Neural cell (in vitro differentiated cells): ENCODE results near the gene ERVH48-1. TPM values are rescaled to one million over a fixed set of nuclear protein-coding genes. Genes with fewer than 3 reads are reported as not detected.
A peak's percentile ranks its signal among the peaks of the same experiment; 100 is the strongest.

ENCODE experiments used
- H2AFZ ChIP-seq: fragments of 200-600, 300-800 bp; sonication (generic), shearing (Covaris generic); 2 replicates; pipeline ENCODE4 v1.6.0; 2014; ENCODE audit warnings: low read depth, mild to moderate bottlenecking, antibody characterized with exemption, low read length, moderate library complexity
- H3F3A ChIP-seq: fragments of 200-600 bp; shearing (Covaris generic); 2 replicates; pipeline ENCODE4 v1.6.1; 2016; ENCODE audit warnings: mild to moderate bottlenecking, moderate library complexity, mixed read lengths, antibody characterized with exemption, low read length; ENCODE audit not compliant: insufficient read depth, poor library complexity, severe bottlenecking
- H3K27ac ChIP-seq: fragments of 200-600, 300-800 bp; sonication (generic), shearing (Covaris generic); 2 replicates; pipeline ENCODE4 v1.5.1; 2014; ENCODE audit warnings: mild to moderate bottlenecking, low read length, moderate library complexity
- H3K27me3 ChIP-seq: fragments of 300-800, 200-600 bp; sonication (generic), shearing (Covaris generic); 2 replicates; pipeline ENCODE4 v1.6.0; 2014; ENCODE audit warnings: mild to moderate bottlenecking, low read depth, low read length, moderate library complexity; ENCODE audit not compliant: insufficient read depth
- H3K36me3 ChIP-seq: fragments of 300-800, 200-600 bp; sonication (generic), shearing (Covaris generic); 2 replicates; pipeline ENCODE4 v1.5.1; 2014; ENCODE audit warnings: mild to moderate bottlenecking, antibody characterized with exemption, low read length, moderate library complexity; ENCODE audit not compliant: insufficient read depth
- H3K4me2 ChIP-seq: fragments of 300-800, 200-600 bp; sonication (generic), shearing (Covaris generic); 2 replicates; pipeline ENCODE4 v1.6.0; 2014; ENCODE audit warnings: mild to moderate bottlenecking, low read length
- H3K4me3 ChIP-seq: fragments of 300-800, 200-600 bp; sonication (generic), shearing (Covaris generic); 2 replicates; pipeline ENCODE4 v1.5.1; 2014; ENCODE audit warnings: mild to moderate bottlenecking, low read length, moderate library complexity
- H3K79me2 ChIP-seq: fragments of 200-600 bp; shearing (Covaris generic); replicated peaks from 2 replicates; pipeline ENCODE4 v1.6.0; 2014; ENCODE audit warnings: mild to moderate bottlenecking, low read length, moderate library complexity; ENCODE audit not compliant: insufficient read depth
- H3K9ac ChIP-seq: fragments of 300-800, 200-600 bp; sonication (generic), shearing (Covaris generic); 2 replicates; pipeline ENCODE4 v1.6.1; 2016; ENCODE audit warnings: mild to moderate bottlenecking, low read length, mixed read lengths
- H3K9me2 ChIP-seq: fragments of 200-600 bp; shearing (Covaris generic); 2 replicates; pipeline ENCODE4 v1.6.1; 2016; ENCODE audit warnings: mild to moderate bottlenecking, low read length, mixed read lengths; ENCODE audit not compliant: insufficient read depth
- H3K9me3 ChIP-seq: fragments of 200-600, 300-800 bp; sonication (generic), shearing (Covaris generic); 2 replicates; pipeline ENCODE4 v1.6.1; 2016; ENCODE audit warnings: mild to moderate bottlenecking, mixed run types, low read length, moderate library complexity, mixed read lengths
- H4K20me1 ChIP-seq: fragments of 200-600 bp; shearing (Covaris generic); 2 replicates; pipeline ENCODE4 v1.6.1; 2016; ENCODE audit warnings: mild to moderate bottlenecking, mixed run types; ENCODE audit not compliant: insufficient read depth
- CTCF ChIP-seq: fragments of 450-650 bp; IDR thresholded peaks from 2 replicates; pipeline ENCODE4 v1.5.1; 2014; ENCODE audit warnings: antibody characterized with exemption, mild to moderate bottlenecking, moderate library complexity; ENCODE audit not compliant: poor library complexity, severe bottlenecking
- EP300 ChIP-seq: fragments of 450-650 bp; conservative IDR thresholded peaks from 2 replicates; pipeline ENCODE4 v1.6.1; 2014; ENCODE audit warnings: antibody characterized with exemption, mild to moderate bottlenecking, moderate library complexity; ENCODE audit not compliant: poor library complexity, severe bottlenecking
- EZH2 ChIP-seq: fragments of 200-600, 300-800 bp; shearing (Covaris generic), sonication (generic); IDR thresholded peaks from 2 replicates; pipeline ENCODE4 v1.6.1; 2014; ENCODE audit warnings: antibody characterized with exemption, low read length, borderline replicate concordance, mild to moderate bottlenecking; ENCODE audit not compliant: insufficient read depth, poor library complexity, severe bottlenecking
- MXI1 ChIP-seq: fragments of 450-650 bp; conservative IDR thresholded peaks from 2 replicates; pipeline ENCODE4 v1.6.1; 2014; ENCODE audit warnings: antibody characterized with exemption, mild to moderate bottlenecking; ENCODE audit not compliant: poor library complexity, severe bottlenecking
- POLR2AphosphoS5 ChIP-seq: IDR thresholded peaks from 2 replicates; pipeline ENCODE4 v1.6.1; 2012
- RAD21 ChIP-seq: fragments of 450-650 bp; conservative IDR thresholded peaks from 2 replicates; pipeline ENCODE4 v1.6.1; 2014; ENCODE audit warnings: antibody characterized with exemption, mild to moderate bottlenecking, moderate library complexity
- REST ChIP-seq: IDR thresholded peaks from 2 replicates; pipeline ENCODE4 v1.6.1; 2012; ENCODE audit warnings: borderline replicate concordance
- SMC3 ChIP-seq: fragments of 450-650 bp; conservative IDR thresholded peaks from 2 replicates; pipeline ENCODE4 v1.6.1; 2014; ENCODE audit warnings: antibody characterized with exemption, mild to moderate bottlenecking, moderate library complexity; ENCODE audit not compliant: poor library complexity
- TAF1 ChIP-seq: IDR thresholded peaks from 2 replicates; pipeline ENCODE4 v1.6.1; 2012; ENCODE audit warnings: low read depth
- polyA minus RNA-seq: library from RNA; depleted of rRNA, polyadenylated mRNA; stranded (reverse); fragments of >200 nt; gene quantifications from 2 replicates; pipeline ENCODE4 v1.2.3, GENCODE V29; 2014
- polyA plus RNA-seq: library from polyadenylated mRNA; depleted of rRNA; stranded (reverse); fragments of >200 nt; gene quantifications from 2 replicates; pipeline ENCODE4 v1.2.3, GENCODE V29; 2014

The ERVH48-1 gene
- polyA plus RNA-seq (not detected in 2 replicates), polyA minus RNA-seq (not detected in 2 replicates)

GRCh38 chr21:42925114-42925926 is at the start of gene ERVH48-1:
Gene ERVH48-1, minus strand, starts transcription at chr21:42925630. Its CDS starts 6,624 bp downstream, at chr21:42919006.
- H3K9me3 ChIP-seq, result no peaks in the 10 kb centered on the region
- no peaks in the 10 kb centered on the region for H3K79me2 ChIP-seq
- TF ChIP-seq CTCF, result no peak
- TF ChIP-seq REST, result no peak
- no peak for TF ChIP-seq SMC3
- H3K27me3 ChIP-seq, result no peaks in the 10 kb centered on the region
- H3K9ac ChIP-seq, result no peak within 1 kb of the TSS
- H2AFZ ChIP-seq, result no peak within 1 kb of the TSS
- no peaks in the 10 kb centered on the region for H4K20me1 ChIP-seq
- no peaks in the 10 kb centered on the region for H3K36me3 ChIP-seq
- H3F3A ChIP-seq, result no peaks in the 10 kb centered on the region
- no peak within 1 kb of the TSS for H3K4me3 ChIP-seq
- H3K4me2 ChIP-seq, result no peak within 1 kb of the TSS
- H3K27ac ChIP-seq, result no peak within 1 kb of the TSS
- H3K9me2 ChIP-seq, result no peaks in the 10 kb centered on the region

- Histone ChIP-seq H3F3A (peaks cover 6% of the 10 kb centered on the region), H3K9me3 (peaks cover 4% of the 10 kb centered on the region), H3K27me3 (no peaks in the 10 kb centered on the region), H3K36me3 (no peaks in the 10 kb centered on the region), H4K20me1 (no peaks in the 10 kb centered on the region), H3K4me3 (peak within 1 kb of the TSS; percentile 91), H2AFZ (peak within 1 kb of the TSS; percentile 83), H3K4me2 (peak within 1 kb of the TSS; percentile 97), H3K9ac (peak within 1 kb of the TSS; percentile 95), H3K79me2 (peaks cover 23% of the 10 kb centered on the region), H3K9me2 (no peaks in the 10 kb centered on the region), H3K27ac (peak within 1 kb of the TSS; percentile 96)
- TF ChIP-seq POLR2AphosphoS5, result peak; percentile 84
- no peak for TF ChIP-seq SMC3
- peak; percentile 97 for TF ChIP-seq EP300
- TF ChIP-seq TAF1, result no peak
- peak; percentile 44 for TF ChIP-seq MXI1
- TF ChIP-seq CTCF, result peak; percentile 37
- TF ChIP-seq REST, result peak; percentile 37
- no peak for TF ChIP-seq RAD21
- TF ChIP-seq EZH2, result no peak
These were observed 48.8 kb upstream of the ERVH48-1 start, which contains the start of gene PKNOX1 for GRCh38 chr21:42973991-42974831. Gene PKNOX1, plus strand, starts transcription at chr21:42974562. Its CDS starts 29,820 bp downstream, at chr21:43004382.
